K562 (cell line): Measurements from ENCODE around the gene MAPRE2. TPM values are rescaled to one million over a fixed set of nuclear protein-coding genes. Genes with fewer than 3 reads are reported as not detected.

Experiments
- ARID2 ChIP-seq: fragments of 450-650 bp; IDR thresholded peaks from 2 replicates; pipeline ENCODE4 v1.6.1; 2017; ENCODE audit warnings: antibody characterized with exemption, mild to moderate bottlenecking
- CBFA2T3 ChIP-seq: fragments of 450-650 bp; IDR thresholded peaks from 2 replicates; pipeline ENCODE4 v1.6.1; 2017
- CC2D1A ChIP-seq: fragments of 450-650 bp; IDR thresholded peaks from 2 replicates; pipeline ENCODE4 v1.6.1; 2017; ENCODE audit warnings: mild to moderate bottlenecking
- CHD4 ChIP-seq: fragments of 200-600 bp; sonication (generic); IDR thresholded peaks from 3 replicates; pipeline ENCODE4 v1.6.1; 2012; ENCODE audit warnings: low read depth, mild to moderate bottlenecking, mixed read lengths, low read length, inconsistent platforms; ENCODE audit not compliant: insufficient read depth, insufficient replicate concordance, poor library complexity, severe bottlenecking
- COPS2 ChIP-seq: fragments of 450-650 bp; conservative IDR thresholded peaks from 2 replicates; pipeline ENCODE4 v1.6.1; 2016; ENCODE audit warnings: mild to moderate bottlenecking, moderate library complexity
- CSDE1 ChIP-seq, 2 experiments: fragments of 450-650 bp; IDR thresholded peaks; 2 replicates each; pipeline ENCODE4 v1.6.1; 2016; ENCODE audit warnings: mild to moderate bottlenecking in 1 of 2
- FOXJ2 ChIP-seq: fragments of 200-800 bp; sonication (Bioruptor generic); IDR thresholded peaks from 2 replicates; pipeline ENCODE4 v1.6.1; 2016; ENCODE audit warnings: missing genetic modification characterization, missing compliant biosample characterization
- FOXK2 ChIP-seq, 2 experiments: fragments of 450-650 bp; IDR thresholded peaks in 1 of 2; conservative IDR thresholded peaks in 1 of 2; 2 replicates each; pipeline ENCODE4 v1.6.1; 2016; ENCODE audit warnings: low read depth in 2 of 2, mild to moderate bottlenecking in 1 of 2
- HDGF ChIP-seq: fragments of 450-650 bp; IDR thresholded peaks from 2 replicates; pipeline ENCODE4 v1.6.1; 2016
- MAFG ChIP-seq: fragments of 450-650 bp; conservative IDR thresholded peaks from 2 replicates; pipeline ENCODE4 v1.6.1; 2016; ENCODE audit warnings: missing genetic modification characterization, missing compliant biosample characterization
- MAFK ChIP-seq: IDR thresholded peaks from 2 replicates; pipeline ENCODE4 v1.6.1; 2011; ENCODE audit warnings: low read length, improper control_type of control experiment
- MECOM ChIP-seq: fragments of 250-450 bp; sonication (Bioruptor Pico); IDR thresholded peaks from 2 replicates; pipeline ENCODE4 v1.8.0; 2022; ENCODE audit warnings: inconsistent platforms
- MYNN ChIP-seq, 2 experiments: sonication (generic); formaldehyde crosslinking in 1 of 2; IDR thresholded peaks; 2 replicates each; pipeline versions ENCODE4 v1.5.0 to v1.6.1; 2016 to 2020; ENCODE audit warnings: antibody characterized with exemption in 1 of 2, missing genetic modification reagents in 1 of 2
- RBM15 ChIP-seq: fragments of 200-400 bp; formaldehyde crosslinking; IDR thresholded peaks from 2 replicates; pipeline ENCODE4 v1.6.1; 2018; ENCODE audit warnings: mild to moderate bottlenecking, low read length, moderate library complexity; ENCODE audit not compliant: insufficient read depth
- SMC3 ChIP-seq: conservative IDR thresholded peaks from 2 replicates; pipeline ENCODE4 v1.6.1; 2011; ENCODE audit warnings: low read depth, low read length, improper control_type of control experiment; ENCODE audit not compliant: insufficient read depth
- polyA plus RNA-seq, 8 experiments: library from polyadenylated mRNA; depleted of rRNA in 4 of 8; stranded (reverse) in 5 of 8; unstranded in 3 of 8; fragments of >200 nt; fragmentation: Nextera tagmentation in 2 of 8; fragmentation: Illumina TruSeq in 1 of 8; extraction: Ambion mirVana in 2 of 8; extraction: Trizol in 1 of 8; gene quantifications; 2 replicates each; pipeline versions ENCODE4 v1.2.1 to v1.2.3, GENCODE V29; 2011 to 2014; ENCODE audit warnings: inconsistent platforms in 1 of 8, missing spikeins in 1 of 8
- total RNA-seq, 7 experiments: library from RNA; depleted of rRNA in 6 of 7; stranded (reverse); fragments of >200 nt in 6 of 7; fragmentation: Illumina TruSeq in 2 of 7; extraction: Trizol in 2 of 7; gene quantifications; 2 replicates each; pipeline versions ENCODE4 v1.2.1 to v1.2.3, GENCODE V29; 2011 to 2021; ENCODE audit warnings: low replicate concordance in 1 of 7
- TF ChIP-seq, protein P1 (sequence below): IDR thresholded peaks from 2 replicates; pipeline ENCODE4 v1.6.1; 2016; ENCODE audit warnings: missing genetic modification characterization, missing compliant biosample characterization
- TF ChIP-seq, protein P2 (sequence below): sonication (generic); IDR thresholded peaks from 2 replicates; pipeline ENCODE4 v1.6.1; 2016

The MAPRE2 gene
- total and polyA plus RNA-seq, 9 of the 15 experiments (the other 6 are each of a cell fraction or from before 2014, with no cell fraction given): 32.3 to 70.7 (median 40.7) TPM

GRCh38 chr18:35026407-35027061 lies 14.7 kb upstream of the MAPRE2 start (continued):
- peak in 1 of 2 experiments; percentile 30; a peak in 2 of 4 replicates for TF ChIP-seq FOXK2 (conservative IDR thresholded peaks at IDR 0.05 in 1 of 2, IDR thresholded peaks at IDR 0.05 in 1 of 2; ENCODE audit: low read depth in 2 of 2)
- TF ChIP-seq MAFK: peak; percentile 36; the same call in 1 of the 2 replicates
- TF ChIP-seq ARID2: peak; percentile 46; the same call in 1 of the 2 replicates
- TF ChIP-seq RBM15: no peak
- no peak for TF ChIP-seq COPS2
- TF ChIP-seq CHD4: no peak
- TF ChIP-seq SMC3: peak; percentile 66; the same call in 1 of the 2 replicates
- TF ChIP-seq CC2D1A: 0 out of 2 replicates have a peak, but pooled peaks have one; percentile 28
- peak; percentile 64; the same call in 1 of the 2 replicates for TF ChIP-seq MYNN (IDR thresholded peaks at IDR 0.05)
- TF ChIP-seq MYNN (CRISPR knock-in tag; IDR thresholded peaks at IDR 0.05): no peak
- TF ChIP-seq HDGF: no peak
- TF ChIP-seq, protein P1, sequence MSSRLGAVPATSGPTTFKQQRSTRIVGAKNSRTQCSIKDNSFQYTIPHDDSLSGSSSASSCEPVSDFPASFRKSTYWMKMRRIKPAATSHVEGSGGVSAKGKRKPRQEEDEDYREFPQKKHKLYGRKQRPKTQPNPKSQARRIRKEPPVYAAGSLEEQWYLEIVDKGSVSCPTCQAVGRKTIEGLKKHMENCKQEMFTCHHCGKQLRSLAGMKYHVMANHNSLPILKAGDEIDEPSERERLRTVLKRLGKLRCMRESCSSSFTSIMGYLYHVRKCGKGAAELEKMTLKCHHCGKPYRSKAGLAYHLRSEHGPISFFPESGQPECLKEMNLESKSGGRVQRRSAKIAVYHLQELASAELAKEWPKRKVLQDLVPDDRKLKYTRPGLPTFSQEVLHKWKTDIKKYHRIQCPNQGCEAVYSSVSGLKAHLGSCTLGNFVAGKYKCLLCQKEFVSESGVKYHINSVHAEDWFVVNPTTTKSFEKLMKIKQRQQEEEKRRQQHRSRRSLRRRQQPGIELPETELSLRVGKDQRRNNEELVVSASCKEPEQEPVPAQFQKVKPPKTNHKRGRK (tag): no peak
- TF ChIP-seq CBFA2T3: no peak
- TF ChIP-seq, protein P2, sequence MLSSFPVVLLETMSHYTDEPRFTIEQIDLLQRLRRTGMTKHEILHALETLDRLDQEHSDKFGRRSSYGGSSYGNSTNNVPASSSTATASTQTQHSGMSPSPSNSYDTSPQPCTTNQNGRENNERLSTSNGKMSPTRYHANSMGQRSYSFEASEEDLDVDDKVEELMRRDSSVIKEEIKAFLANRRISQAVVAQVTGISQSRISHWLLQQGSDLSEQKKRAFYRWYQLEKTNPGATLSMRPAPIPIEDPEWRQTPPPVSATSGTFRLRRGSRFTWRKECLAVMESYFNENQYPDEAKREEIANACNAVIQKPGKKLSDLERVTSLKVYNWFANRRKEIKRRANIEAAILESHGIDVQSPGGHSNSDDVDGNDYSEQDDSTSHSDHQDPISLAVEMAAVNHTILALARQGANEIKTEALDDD: 0 out of 2 replicates have a peak, but pooled peaks have one; percentile 34
- TF ChIP-seq MECOM (CRISPR knock-in tag): no peak
- TF ChIP-seq MAFG (tag): peak; percentile 55
- peak; percentile 88; the same call in 1 of the 2 replicates for TF ChIP-seq FOXJ2 (tag)
- TF ChIP-seq CSDE1 (IDR thresholded peaks at IDR 0.05): 0 out of 4 replicates have a peak, but pooled peaks of 1 of the 2 experiments have one; percentile 33
- TF ChIP-seq, all 486 proteins: peak for 18
